ENCODE measurements around the gene GRIP1.

- TF ChIP-seq RFX5 (IDR thresholded peaks at IDR 0.05; ENCODE audit: low read depth, low read length) (no peak), CTCF (conservative IDR thresholded peaks at IDR 0.05; ENCODE audit: low read depth, low read length) (no peak), POLR2A (IDR thresholded peaks at IDR 0.05; ENCODE audit: low read depth, low read length) (no peak), MAZ (IDR thresholded peaks at IDR 0.05; ENCODE audit: borderline replicate concordance, low read depth, low read length) (no peak), CHD1 (IDR thresholded peaks at IDR 0.05; ENCODE audit: low read depth, low read length) (no peak), FOS (IDR thresholded peaks at IDR 0.05; ENCODE audit: low read depth, low read length) (no peak)
Observed at GRCh38 chr12:66607147-66607546, 71.7 kb downstream of the GRIP1 start.
